Heart left ventricle (tissue), 16 donors: ENCODE measurements around the gene NFE2. TPM values are rescaled to one million over a fixed set of nuclear protein-coding genes. Genes with fewer than 3 reads are reported as not detected.

Source experiments
- ATAC-seq, 4 donors: fragments of 200-7000 bp; cut with Tn5 transposase; one replicate each; pipeline ENCODE4 v1.9.1; 2020 to 2022; ENCODE audit warnings: moderate library complexity in 4 of 4, mild to moderate bottlenecking in 3 of 4, moderate number of reproducible peaks in 1 of 4
- DNase-seq, 5 donors: peaks; one replicate each; pipeline ENCODE4 v3.0.0-alpha.2; 2020
- H3K27ac ChIP-seq, 12 donors: fragments of 200-600 bp; sonication (generic) in 4 of 12; one replicate each; pipeline versions ENCODE4 v1.5.0 to v1.8.0; 2016 to 2022; ENCODE audit warnings: mild to moderate bottlenecking in 2 of 12
- H3K27me3 ChIP-seq, 9 donors: fragments of 200-600 bp; sonication (generic) in 2 of 9; one replicate each; pipeline versions ENCODE4 v1.5.1 to v1.8.0; 2016 to 2022; ENCODE audit warnings: mild to moderate bottlenecking in 3 of 9
- H3K36me3 ChIP-seq, 9 donors: fragments of 200-600 bp; sonication (generic) in 2 of 9; one replicate each; pipeline versions ENCODE4 v1.5.0 to v1.8.0; 2018 to 2022; ENCODE audit warnings: mild to moderate bottlenecking in 2 of 9
- H3K4me1 ChIP-seq, 12 donors: fragments of 200-600 bp; sonication (generic) in 4 of 12; one replicate each; pipeline versions ENCODE4 v1.5.0 to v1.8.0; 2016 to 2022; ENCODE audit warnings: mild to moderate bottlenecking in 3 of 12
- H3K4me3 ChIP-seq, 12 donors: fragments of 200-600 bp; sonication (generic) in 4 of 12; one replicate each; pipeline versions ENCODE4 v1.5.0 to v1.8.0; 2017 to 2022; ENCODE audit warnings: mild to moderate bottlenecking in 9 of 12, moderate library complexity in 4 of 12
- H3K9me3 ChIP-seq, 12 donors: fragments of 200-600 bp; sonication (generic) in 4 of 12; one replicate each; pipeline versions ENCODE4 v1.5.0 to v1.8.0; 2016 to 2022; ENCODE audit warnings: mild to moderate bottlenecking in 1 of 12
- POLR2A ChIP-seq, 2 donors: fragments of 450-650 bp; IDR thresholded peaks; one replicate each; pipeline ENCODE4 v1.6.1; 2017; ENCODE audit warnings: antibody characterized with exemption in 2 of 2, mild to moderate bottlenecking in 2 of 2, moderate library complexity in 2 of 2
- WGBS, 4 donors: extraction: QIAGEN DNeasy Blood & Tissue Kit in 2 of 4; methylation state at CpG; one replicate each; pipeline versions ENCODE4 v1.1.5 to v1.1.7; 2013 to 2018; 5-methylcytosine and 5-hydroxymethylcytosine counted together
- intact Hi-C, 10 donors: fragments of 100-400 bp; cut with DNase I; formaldehyde crosslinking; loops; one replicate each; pipeline versions ENCODE4 v1.11.1 to v1.14.2; 2022
- polyA plus RNA-seq, 2 donors: library from polyadenylated mRNA; stranded (reverse); fragments of 200-250 nt; gene quantifications; one replicate each; pipeline ENCODE4 v1.2.3, GENCODE V29; 2013
- total RNA-seq, 9 donors: library from RNA; depleted of rRNA in 2 of 9; stranded (reverse); fragments of >200 nt in 2 of 9; fragmentation: NEBNext Ultra II Directional in 3 of 9; extraction: Animal tissue kit (Norgen Biotek cat#: 25700) in 3 of 9; gene quantifications; one replicate each; pipeline versions ENCODE4 v1.1.0 to v1.2.4, GENCODE V29; 2016 to 2023
- TF ChIP-seq, protein P1 (sequence below), 12 donors: fragments of 200-600 bp; sonication (generic) in 4 of 12; IDR thresholded peaks; one replicate each; pipeline versions ENCODE4 v1.5.0 to v1.8.0; 2018 to 2022; ENCODE audit warnings: antibody characterized with exemption in 12 of 12, mild to moderate bottlenecking in 5 of 12
- donor health status: ischemic (EF 13 %, LVEDD 7.1; RV severe dilation, severe dysfunction).
- donor health status: healthy with polysubstance abuse.
- donor health status: DM: no; HTN: yes; CAD: no.
- donor health status: DM: no; HTN: no; CAD: no.
- donor health status: ischemic (EF 25% LVEDD 6.9; RV normal size, moderate dysfunction).
- donor health status: ischemic (EF 25% LVEDD 5.7; RV mildly dilated, moderate dysfunction).
- donor health status: healthy.
- donor health status: DM: yes; HTN: yes; CAD: no.
- donor health status: ischemic (EF 35%, LVEDD 5.7; RV mildly dilated, moderate dysfunction).
- donor health status: nonischemic (EF 11% LVEDD 7.7; RV severe dilation, severe dysfunction).
- donor health status: DM: yes; HTN: yes; CAD: no.
- donor health status: PGD.
- donor health status: ischemic (EF 29% LVEDD 5.4; RV normal size, mild dysfunction).
- donor health status: nonischemic (EF 23%, LVEDD 6.1; RV moderate dilation, normal function).

NFE2 gene
- total and polyA plus RNA-seq, 11 donors, result 0.21 to 1.7 (median 0.51) TPM; not detected in 2

DNA sequence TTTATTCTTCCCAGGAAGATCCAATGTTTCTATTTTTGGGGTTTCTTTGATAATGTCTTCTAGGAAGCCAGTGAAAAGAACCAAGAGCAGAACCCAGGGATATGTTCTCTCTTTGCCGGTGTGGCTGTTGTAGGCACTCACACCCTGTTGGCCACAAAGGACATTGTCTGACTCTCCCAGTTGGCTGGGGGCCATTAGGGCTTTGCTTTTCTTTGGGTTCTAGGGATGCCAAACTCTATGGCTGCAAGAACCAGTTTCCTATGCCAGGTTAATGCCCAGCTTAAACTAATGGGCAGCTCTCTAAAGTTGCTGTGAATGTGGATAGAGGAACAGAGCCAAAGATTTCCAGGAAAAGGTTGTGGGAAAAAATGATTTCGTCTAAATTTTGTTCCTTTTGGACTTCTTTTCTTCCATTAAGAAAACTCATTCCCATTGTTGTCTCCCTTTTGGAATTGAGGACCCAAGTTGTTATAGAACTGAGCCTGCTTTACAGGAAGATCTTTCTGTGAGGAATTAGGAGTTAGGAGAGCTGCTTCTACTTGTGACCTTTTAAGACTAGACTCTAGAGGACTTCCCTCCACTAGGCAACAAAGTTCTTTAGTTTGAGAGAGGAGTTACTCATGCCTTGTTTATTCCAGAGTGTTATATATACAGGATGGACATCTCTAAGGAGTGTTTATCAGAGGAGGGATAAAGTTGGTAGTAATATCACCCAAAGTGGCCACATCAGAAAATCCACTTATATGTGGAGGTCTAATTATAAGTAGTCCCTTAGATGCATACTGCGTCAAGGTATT is 37.2 kb upstream of the NFE2 start:
- WGBS, 4 donors, result 56 to 65% (median 61%) methylated on average over 3 of the region's 3 CpGs
- H3K4me3 ChIP-seq, result no peak overlapping the region
- H3K27me3 ChIP-seq, result no peaks in the 10 kb centered on the region
- DNase-seq (peak in 2 of 5 donors; percentile 23 to 55), ATAC-seq (peak; percentile 37 to 63 (median 54))
- peak overlapping the region in 11 of 12 donors; percentile 29 to 84 (median 66) for H3K27ac ChIP-seq
- peaks cover 0 to 31% (median 26%) of the 10 kb centered on the region in 9 donors for H3K36me3 ChIP-seq
- peaks cover 2 to 40% (median 27%) of the 10 kb centered on the region in 12 donors for H3K4me1 ChIP-seq
- no peaks in the 10 kb centered on the region for H3K9me3 ChIP-seq
- no peak for TF ChIP-seq POLR2A (IDR thresholded peaks at IDR 0.05)
- TF ChIP-seq, protein P1, sequence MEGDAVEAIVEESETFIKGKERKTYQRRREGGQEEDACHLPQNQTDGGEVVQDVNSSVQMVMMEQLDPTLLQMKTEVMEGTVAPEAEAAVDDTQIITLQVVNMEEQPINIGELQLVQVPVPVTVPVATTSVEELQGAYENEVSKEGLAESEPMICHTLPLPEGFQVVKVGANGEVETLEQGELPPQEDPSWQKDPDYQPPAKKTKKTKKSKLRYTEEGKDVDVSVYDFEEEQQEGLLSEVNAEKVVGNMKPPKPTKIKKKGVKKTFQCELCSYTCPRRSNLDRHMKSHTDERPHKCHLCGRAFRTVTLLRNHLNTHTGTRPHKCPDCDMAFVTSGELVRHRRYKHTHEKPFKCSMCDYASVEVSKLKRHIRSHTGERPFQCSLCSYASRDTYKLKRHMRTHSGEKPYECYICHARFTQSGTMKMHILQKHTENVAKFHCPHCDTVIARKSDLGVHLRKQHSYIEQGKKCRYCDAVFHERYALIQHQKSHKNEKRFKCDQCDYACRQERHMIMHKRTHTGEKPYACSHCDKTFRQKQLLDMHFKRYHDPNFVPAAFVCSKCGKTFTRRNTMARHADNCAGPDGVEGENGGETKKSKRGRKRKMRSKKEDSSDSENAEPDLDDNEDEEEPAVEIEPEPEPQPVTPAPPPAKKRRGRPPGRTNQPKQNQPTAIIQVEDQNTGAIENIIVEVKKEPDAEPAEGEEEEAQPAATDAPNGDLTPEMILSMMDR (IDR thresholded peaks at IDR 0.05), result peak in 1 of 12 donors; percentile 3
- intact Hi-C loops, result no loop called here

DNA sequence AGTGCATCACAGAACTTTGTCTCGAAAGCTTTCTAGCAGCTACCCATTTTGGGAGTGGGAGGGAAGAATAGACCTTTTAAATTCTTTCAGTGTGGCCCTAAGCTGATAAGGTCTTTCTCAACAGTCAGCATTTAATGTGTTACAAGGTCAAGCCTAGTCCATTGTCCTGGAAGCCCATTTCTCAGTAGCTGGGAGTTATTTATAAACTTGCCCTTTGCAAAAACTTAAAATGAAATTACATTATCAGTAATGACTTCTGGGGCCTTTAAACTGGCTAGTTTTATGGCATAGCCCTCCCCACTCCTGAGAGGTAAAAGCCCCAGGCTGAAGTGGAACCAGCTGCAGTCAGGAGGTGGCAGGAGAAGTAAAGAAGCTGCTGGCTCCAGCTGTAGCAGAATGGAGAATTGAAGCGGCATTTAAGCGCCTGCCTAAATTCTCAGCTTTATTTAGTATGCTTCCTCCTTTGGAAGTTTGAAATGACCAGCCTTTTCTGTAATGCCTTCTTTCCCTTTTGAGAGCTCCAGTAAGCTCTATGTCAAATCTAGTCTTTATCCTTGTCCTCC is 36.5 kb upstream of the NFE2 start:
- WGBS, 4 donors, result 27 to 41% (median 39%) methylated on average over 3 of the region's 3 CpGs
- H3K4me1 ChIP-seq, result peaks cover 2 to 47% (median 27%) of the 10 kb centered on the region in 12 donors
- DNase-seq (peak in 2 of 5 donors; percentile 31 to 44), ATAC-seq (peak; percentile 44 to 82 (median 77))
- intact Hi-C loops, result no loop called here
- no peak overlapping the region for H3K4me3 ChIP-seq
- H3K27ac ChIP-seq, result peak overlapping the region in 11 of 12 donors; percentile 29 to 84 (median 66)
- H3K27me3 ChIP-seq, result no peaks in the 10 kb centered on the region
- H3K36me3 ChIP-seq, result peaks cover 0 to 24% (median 19%) of the 10 kb centered on the region in 9 donors
- TF ChIP-seq, protein P1 (IDR thresholded peaks at IDR 0.05), result peak in 8 of 12 donors; percentile 5 to 43 (median 34)
- TF ChIP-seq POLR2A (IDR thresholded peaks at IDR 0.05), result no peak
- H3K9me3 ChIP-seq, result no peaks in the 10 kb centered on the region

DNA sequence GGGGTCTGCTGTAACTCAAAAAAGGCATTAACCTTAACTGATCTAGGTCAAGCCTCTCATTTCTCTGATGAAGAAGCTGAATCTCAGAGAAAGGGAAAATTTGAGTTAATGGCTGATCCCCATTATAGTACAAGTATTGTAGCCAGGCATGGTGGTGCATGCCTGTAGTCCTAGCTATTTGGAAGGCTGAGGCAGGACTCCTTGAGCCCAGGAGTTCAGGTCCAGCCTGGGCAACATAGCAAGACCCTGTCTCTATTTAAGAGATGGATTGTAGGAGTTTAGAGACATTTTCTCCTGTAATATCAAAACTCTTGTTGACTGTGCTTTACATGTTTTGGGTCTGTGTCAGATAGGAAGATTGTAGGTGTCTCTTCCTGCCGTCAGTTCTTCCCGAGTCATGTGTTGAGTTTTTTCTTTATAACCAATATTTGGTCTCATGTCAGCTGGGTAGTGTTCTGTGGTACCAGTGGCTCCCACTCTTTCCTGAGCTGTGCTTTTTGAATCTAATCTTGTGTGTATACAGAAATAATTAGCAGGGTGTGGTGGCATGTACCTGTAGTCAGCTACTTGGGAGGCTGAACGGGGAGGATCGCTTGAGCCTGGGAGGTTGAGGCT is 32.7 kb upstream of the NFE2 start:
- Histone ChIP-seq H3K4me1 (peaks cover 2 to 59% (median 37%) of the 10 kb centered on the region in 12 donors), H3K36me3 (peaks cover 0 to 19% (median 8%) of the 10 kb centered on the region in 9 donors), H3K27ac (no peak overlapping the region), H3K9me3 (no peaks in the 10 kb centered on the region), H3K27me3 (no peaks in the 10 kb centered on the region), H3K4me3 (no peak overlapping the region)
- WGBS, 4 donors, result 97 to 98% (median 97%) methylated on average over 4 of the region's 4 CpGs
- TF ChIP-seq, protein P1 (IDR thresholded peaks at IDR 0.05), result no peak
- TF ChIP-seq POLR2A (IDR thresholded peaks at IDR 0.05), result no peak
- DNase-seq (no peak), ATAC-seq (no peak)
- intact Hi-C loops, result no loop called here

DNA sequence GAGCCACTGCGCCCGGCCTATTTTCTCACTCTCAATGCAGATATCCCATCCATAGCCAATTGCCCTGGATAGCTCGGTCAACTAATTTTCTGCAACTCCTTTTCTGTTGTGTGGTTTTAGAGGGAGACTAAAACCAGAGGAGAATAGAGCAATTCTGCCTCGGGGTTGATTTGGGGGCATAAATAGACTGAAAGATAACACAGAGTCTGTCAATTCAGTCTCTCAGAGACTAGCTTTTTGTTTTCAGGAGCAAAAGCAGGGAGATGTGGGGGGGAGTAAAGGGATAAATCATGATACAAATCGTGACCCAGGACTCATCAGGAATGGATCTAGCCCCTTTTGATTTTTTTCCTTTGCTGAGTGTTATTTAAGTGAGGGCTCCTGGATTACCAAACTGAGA is 30.6 kb upstream of the NFE2 start:
- H3K9me3 ChIP-seq, result no peaks in the 10 kb centered on the region
- H3K27ac ChIP-seq, result no peak overlapping the region
- H3K36me3 ChIP-seq, result peaks cover 0 to 22% (median 8%) of the 10 kb centered on the region in 9 donors
- no peak for TF ChIP-seq POLR2A (IDR thresholded peaks at IDR 0.05)
- TF ChIP-seq, protein P1 (IDR thresholded peaks at IDR 0.05), result no peak
- intact Hi-C loops, result no loop called here
- peaks cover 0 to 58% (median 31%) of the 10 kb centered on the region in 12 donors for H3K4me1 ChIP-seq
- no peak for ATAC-seq
- 76 to 85% (median 81%) methylated on average over 5 of the region's 5 CpGs for WGBS, 4 donors
- no peaks in the 10 kb centered on the region for H3K27me3 ChIP-seq
- no peak overlapping the region for H3K4me3 ChIP-seq
- DNase-seq, result no peak
